HepG2 (cell line): ENCODE measurements around the gene GJC2. TPM values are rescaled to one million over a fixed set of nuclear protein-coding genes. Genes with fewer than 3 reads are reported as not detected.

Experiments used
- ASH2L ChIP-seq: fragments of 300-600, 200-600 bp; sonication (generic); IDR thresholded peaks from 2 replicates; pipeline ENCODE4 v1.7.0; 2017; ENCODE audit warnings: low read depth, mild to moderate bottlenecking, moderate library complexity, mixed read lengths, low read length; ENCODE audit not compliant: insufficient read length
- GZF1 ChIP-seq: sonication (generic); formaldehyde crosslinking; IDR thresholded peaks from 2 replicates; pipeline ENCODE4 v1.5.1; 2020; ENCODE audit warnings: mild to moderate bottlenecking, missing genetic modification reagents
- IKZF4 ChIP-seq: sonication (generic); formaldehyde crosslinking; IDR thresholded peaks from 2 replicates; pipeline ENCODE4 v1.5.1; 2020; ENCODE audit warnings: borderline replicate concordance, mild to moderate bottlenecking, low read depth, missing genetic modification reagents; ENCODE audit errors: not compliant biosample characterization
- JARID2 ChIP-seq: sonication (generic); formaldehyde crosslinking; IDR thresholded peaks from 2 replicates; pipeline ENCODE4 v1.8.1; 2023; ENCODE audit warnings: missing genetic modification reagents, inconsistent platforms; ENCODE audit not compliant: insufficient replicate concordance
- MED13 ChIP-seq: sonication (generic); formaldehyde crosslinking; IDR thresholded peaks from 2 replicates; pipeline ENCODE4 v1.5.0; 2020; ENCODE audit warnings: missing genetic modification reagents
- NR2F1 ChIP-seq, 2 experiments: fragments of 450-650 bp in 1 of 2; formaldehyde crosslinking in 1 of 2; IDR thresholded peaks; 2 replicates each; pipeline versions ENCODE4 v1.5.0 to v1.6.1; 2016 to 2020; ENCODE audit warnings: mild to moderate bottlenecking in 1 of 2, missing compliant biosample characterization in 1 of 2, missing genetic modification reagents in 1 of 2, moderate library complexity in 1 of 2
- RAD21 ChIP-seq: fragments of 450-650 bp; formaldehyde crosslinking; IDR thresholded peaks from 2 replicates; pipeline ENCODE4 v1.5.0; 2020; ENCODE audit warnings: mild to moderate bottlenecking
- YEATS2 ChIP-seq: sonication (generic); formaldehyde crosslinking; IDR thresholded peaks from 2 replicates; pipeline ENCODE4 v1.4.0; 2020; ENCODE audit warnings: missing genetic modification reagents, borderline replicate concordance
- ZNF136 ChIP-seq: sonication (generic); formaldehyde crosslinking; IDR thresholded peaks from 2 replicates; pipeline ENCODE4 v1.8.1; 2022; ENCODE audit warnings: low read depth, mild to moderate bottlenecking, moderate library complexity, missing genetic modification reagents
- ZNF143 ChIP-seq: sonication (generic); formaldehyde crosslinking; IDR thresholded peaks from 2 replicates; pipeline ENCODE4 v1.4.0; 2020; ENCODE audit warnings: missing genetic modification reagents
- ZNF276 ChIP-seq: sonication (generic); formaldehyde crosslinking; IDR thresholded peaks from 2 replicates; pipeline ENCODE4 v1.4.0; 2020; ENCODE audit warnings: mild to moderate bottlenecking, low read depth, missing genetic modification reagents
- ZNF564 ChIP-seq: sonication (generic); formaldehyde crosslinking; IDR thresholded peaks from 2 replicates; pipeline ENCODE4 v1.8.1; 2023; ENCODE audit warnings: mild to moderate bottlenecking, missing genetic modification reagents
- ZNF572 ChIP-seq: sonication (generic); formaldehyde crosslinking; IDR thresholded peaks from 2 replicates; pipeline ENCODE4 v1.5.1; 2020; ENCODE audit warnings: mild to moderate bottlenecking, missing genetic modification reagents
- ZNF83 ChIP-seq: sonication (generic); formaldehyde crosslinking; IDR thresholded peaks from 2 replicates; pipeline ENCODE4 v1.4.0; 2020; ENCODE audit warnings: missing genetic modification reagents, mild to moderate bottlenecking, borderline replicate concordance
- ZSCAN31 ChIP-seq: sonication (generic); formaldehyde crosslinking; IDR thresholded peaks from 2 replicates; pipeline ENCODE4 v1.5.0; 2020; ENCODE audit warnings: low read depth, mild to moderate bottlenecking, missing genetic modification reagents
- polyA plus RNA-seq, 8 experiments: library from polyadenylated mRNA; depleted of rRNA in 3 of 8; stranded (reverse) in 7 of 8; unstranded in 1 of 8; fragments of >200 nt; fragmentation: Illumina TruSeq in 4 of 8; extraction: Trizol in 4 of 8; gene quantifications; 2 replicates each; pipeline versions ENCODE4 v1.2.1 to v1.2.3, GENCODE V29; 2011 to 2016; ENCODE audit warnings: low read depth in 4 of 8, missing spikeins in 1 of 8, mixed read lengths in 1 of 8; ENCODE audit not compliant: insufficient read depth in 1 of 8
- total RNA-seq, 5 experiments: library from RNA; depleted of rRNA; stranded (reverse); fragments of >200 nt; fragmentation: Illumina TruSeq; extraction: Trizol; gene quantifications; 2 replicates each; pipeline ENCODE4 v1.2.3, GENCODE V29; 2016; ENCODE audit warnings: low read depth in 1 of 5
- TF ChIP-seq, protein P1 (sequence below): sonication (generic); formaldehyde crosslinking; IDR thresholded peaks from 2 replicates; pipeline ENCODE4 v1.5.1; 2020; ENCODE audit warnings: mild to moderate bottlenecking, missing genetic modification reagents, moderate library complexity
- TF ChIP-seq, protein P2 (sequence below): sonication (generic); formaldehyde crosslinking; IDR thresholded peaks from 2 replicates; pipeline ENCODE4 v1.5.0; 2020; ENCODE audit warnings: missing genetic modification reagents
- TF ChIP-seq, protein P3 (sequence below): sonication (generic); formaldehyde crosslinking; IDR thresholded peaks from 2 replicates; pipeline ENCODE4 v1.4.0; 2020; ENCODE audit warnings: missing genetic modification reagents, mild to moderate bottlenecking, borderline replicate concordance
- TF ChIP-seq, protein P4 (sequence below): sonication (generic); formaldehyde crosslinking; IDR thresholded peaks from 2 replicates; pipeline ENCODE4 v1.4.0; 2020; ENCODE audit warnings: mild to moderate bottlenecking, missing genetic modification reagents
- TF ChIP-seq, protein P5 (sequence below): sonication (generic); formaldehyde crosslinking; IDR thresholded peaks from 2 replicates; pipeline ENCODE4 v1.8.1; 2023; ENCODE audit warnings: missing genetic modification reagents, mild to moderate bottlenecking, borderline replicate concordance

The GJC2 gene
- total and polyA plus RNA-seq, 2 of the 13 experiments (the other 11 are each of a cell fraction or from before 2014, with no cell fraction given) = 1.6 to 3.8 TPM

GRCh38 chr1:228139931-228140723 lies 9.6 kb upstream of the GJC2 start, which contains the start of gene GUK1 (continued):
- TF ChIP-seq ZNF572 (CRISPR knock-in tag) = no peak
- no peak; the same call in 1 of the 2 replicates for TF ChIP-seq ZNF564
- TF ChIP-seq MED13 (CRISPR knock-in tag) = 0 out of 2 replicates have a peak, but pooled peaks have one; percentile 40
- no peak; the same call in 1 of the 2 replicates for TF ChIP-seq ZNF83 (CRISPR knock-in tag)
- TF ChIP-seq, protein P1, sequence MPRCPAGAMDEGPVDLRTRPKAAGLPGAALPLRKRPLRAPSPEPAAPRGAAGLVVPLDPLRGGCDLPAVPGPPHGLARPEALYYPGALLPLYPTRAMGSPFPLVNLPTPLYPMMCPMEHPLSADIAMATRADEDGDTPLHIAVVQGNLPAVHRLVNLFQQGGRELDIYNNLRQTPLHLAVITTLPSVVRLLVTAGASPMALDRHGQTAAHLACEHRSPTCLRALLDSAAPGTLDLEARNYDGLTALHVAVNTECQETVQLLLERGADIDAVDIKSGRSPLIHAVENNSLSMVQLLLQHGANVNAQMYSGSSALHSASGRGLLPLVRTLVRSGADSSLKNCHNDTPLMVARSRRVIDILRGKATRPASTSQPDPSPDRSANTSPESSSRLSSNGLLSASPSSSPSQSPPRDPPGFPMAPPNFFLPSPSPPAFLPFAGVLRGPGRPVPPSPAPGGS (CRISPR knock-in tag) = peak; percentile 19; the same call in 1 of the 2 replicates
- no peak for TF ChIP-seq ZNF136 (CRISPR knock-in tag)
- no peak for TF ChIP-seq JARID2 (CRISPR knock-in tag)
- TF ChIP-seq NR2F1 (CRISPR knock-in tag; IDR thresholded peaks at IDR 0.05) = no peak
- TF ChIP-seq ZSCAN31 (CRISPR knock-in tag) = peak; percentile 89
- TF ChIP-seq, protein P2, sequence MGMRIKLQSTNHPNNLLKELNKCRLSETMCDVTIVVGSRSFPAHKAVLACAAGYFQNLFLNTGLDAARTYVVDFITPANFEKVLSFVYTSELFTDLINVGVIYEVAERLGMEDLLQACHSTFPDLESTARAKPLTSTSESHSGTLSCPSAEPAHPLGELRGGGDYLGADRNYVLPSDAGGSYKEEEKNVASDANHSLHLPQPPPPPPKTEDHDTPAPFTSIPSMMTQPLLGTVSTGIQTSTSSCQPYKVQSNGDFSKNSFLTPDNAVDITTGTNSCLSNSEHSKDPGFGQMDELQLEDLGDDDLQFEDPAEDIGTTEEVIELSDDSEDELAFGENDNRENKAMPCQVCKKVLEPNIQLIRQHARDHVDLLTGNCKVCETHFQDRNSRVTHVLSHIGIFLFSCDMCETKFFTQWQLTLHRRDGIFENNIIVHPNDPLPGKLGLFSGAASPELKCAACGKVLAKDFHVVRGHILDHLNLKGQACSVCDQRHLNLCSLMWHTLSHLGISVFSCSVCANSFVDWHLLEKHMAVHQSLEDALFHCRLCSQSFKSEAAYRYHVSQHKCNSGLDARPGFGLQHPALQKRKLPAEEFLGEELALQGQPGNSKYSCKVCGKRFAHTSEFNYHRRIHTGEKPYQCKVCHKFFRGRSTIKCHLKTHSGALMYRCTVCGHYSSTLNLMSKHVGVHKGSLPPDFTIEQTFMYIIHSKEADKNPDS (CRISPR knock-in tag) = no peak
- no peak for TF ChIP-seq ZNF276 (CRISPR knock-in tag)
- TF ChIP-seq, protein P3, sequence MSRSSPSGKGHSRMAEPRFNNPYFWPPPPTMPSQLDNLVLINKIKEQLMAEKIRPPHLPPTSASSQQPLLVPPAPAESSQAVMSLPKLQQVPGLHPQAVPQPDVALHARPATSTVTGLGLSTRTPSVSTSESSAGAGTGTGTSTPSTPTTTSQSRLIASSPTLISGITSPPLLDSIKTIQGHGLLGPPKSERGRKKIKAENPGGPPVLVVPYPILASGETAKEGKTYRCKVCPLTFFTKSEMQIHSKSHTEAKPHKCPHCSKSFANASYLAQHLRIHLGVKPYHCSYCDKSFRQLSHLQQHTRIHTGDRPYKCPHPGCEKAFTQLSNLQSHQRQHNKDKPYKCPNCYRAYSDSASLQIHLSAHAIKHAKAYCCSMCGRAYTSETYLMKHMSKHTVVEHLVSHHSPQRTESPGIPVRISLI (CRISPR knock-in tag) = no peak
- TF ChIP-seq GZF1 (CRISPR knock-in tag) = no peak
- TF ChIP-seq RAD21 (CRISPR knock-in tag) = 0 out of 2 replicates have a peak, but pooled peaks have one; percentile 26
- TF ChIP-seq IKZF4 (CRISPR knock-in tag) = no peak
- TF ChIP-seq ASH2L = peak; percentile 57
- TF ChIP-seq, protein P4, sequence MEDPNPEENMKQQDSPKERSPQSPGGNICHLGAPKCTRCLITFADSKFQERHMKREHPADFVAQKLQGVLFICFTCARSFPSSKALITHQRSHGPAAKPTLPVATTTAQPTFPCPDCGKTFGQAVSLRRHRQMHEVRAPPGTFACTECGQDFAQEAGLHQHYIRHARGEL (CRISPR knock-in tag) = no peak
- TF ChIP-seq ZNF143 (CRISPR knock-in tag) = no peak; the same call in 1 of the 2 replicates
- TF ChIP-seq, protein P5, sequence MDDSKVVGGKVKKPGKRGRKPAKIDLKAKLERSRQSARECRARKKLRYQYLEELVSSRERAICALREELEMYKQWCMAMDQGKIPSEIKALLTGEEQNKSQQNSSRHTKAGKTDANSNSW (CRISPR knock-in tag) = no peak
- TF ChIP-seq YEATS2 = peak; percentile 86; the same call in 1 of the 2 replicates
